Upper lobe of right lung (tissue), 1 donor: ENCODE results near the gene NARF. TPM values are rescaled to one million over a fixed set of nuclear protein-coding genes. Genes with fewer than 3 reads are reported as not detected.

Source experiments
- ATAC-seq: fragments of 200-7000 bp; cut with Tn5 transposase; one replicate; pipeline ENCODE4 v1.9.1; 2020; ENCODE audit warnings: mild to moderate bottlenecking, moderate library complexity
- DNase-seq: peaks from one replicate; pipeline ENCODE4 v3.0.0-alpha.2; 2020
- H3K27ac ChIP-seq: fragments of 200-600 bp; one replicate; pipeline ENCODE4 v1.8.0; 2022
- H3K27me3 ChIP-seq: fragments of 200-600 bp; one replicate; pipeline ENCODE4 v1.8.0; 2022; ENCODE audit warnings: mild to moderate bottlenecking
- H3K36me3 ChIP-seq: fragments of 200-600 bp; one replicate; pipeline ENCODE4 v1.8.0; 2022
- H3K4me1 ChIP-seq: fragments of 200-600 bp; one replicate; pipeline ENCODE4 v1.8.0; 2022
- H3K4me3 ChIP-seq: fragments of 200-600 bp; one replicate; pipeline ENCODE4 v1.8.0; 2022; ENCODE audit warnings: mild to moderate bottlenecking
- H3K9me3 ChIP-seq: fragments of 200-600 bp; one replicate; pipeline ENCODE4 v1.8.0; 2022
- intact Hi-C: fragments of 100-400 bp; cut with DNase I; formaldehyde crosslinking; loops from one replicate; pipeline ENCODE4 v1.11.0; 2022
- total RNA-seq: library from RNA; stranded (reverse); fragmentation: NEBNext Ultra II Directional; extraction: Animal tissue kit (Norgen Biotek cat#: 25700); gene quantifications from one replicate; pipeline ENCODE4 v1.2.1, GENCODE V29; 2021
- TF ChIP-seq, protein P1 (sequence below): fragments of 200-600 bp; IDR thresholded peaks from one replicate; pipeline ENCODE4 v1.8.0; 2022; ENCODE audit warnings: antibody characterized with exemption
- donor health status: DM: no; HTN: yes; CAD: no; lungs with severe emphysema.

The NARF gene
- total RNA-seq, 1 donor from 2014 or later: 54.1 TPM

DNA sequence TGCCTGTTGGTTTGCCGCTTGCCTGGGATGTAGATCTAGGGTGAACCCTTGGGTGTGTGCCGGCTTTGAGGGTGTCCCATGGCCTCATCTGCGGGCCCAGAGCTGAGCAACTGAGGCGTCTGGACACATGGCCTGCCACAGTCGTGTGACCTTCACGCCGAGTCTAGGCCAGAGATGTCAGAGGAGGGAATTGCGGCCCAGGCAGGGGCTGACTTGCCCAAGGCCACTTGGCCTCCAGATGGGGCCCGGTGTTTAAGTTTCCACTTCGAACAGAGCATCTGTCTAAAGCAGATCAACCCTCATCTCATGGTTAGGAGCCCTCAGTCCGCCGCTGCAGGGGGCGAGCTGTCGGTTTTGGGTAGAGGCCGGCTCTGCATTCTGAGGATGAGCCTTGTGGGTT, 33.0 kb downstream of the NARF start:
- no peaks in the 10 kb centered on the region for H3K27me3 ChIP-seq
- intact Hi-C loops: no loop called here
- TF ChIP-seq, protein P1, sequence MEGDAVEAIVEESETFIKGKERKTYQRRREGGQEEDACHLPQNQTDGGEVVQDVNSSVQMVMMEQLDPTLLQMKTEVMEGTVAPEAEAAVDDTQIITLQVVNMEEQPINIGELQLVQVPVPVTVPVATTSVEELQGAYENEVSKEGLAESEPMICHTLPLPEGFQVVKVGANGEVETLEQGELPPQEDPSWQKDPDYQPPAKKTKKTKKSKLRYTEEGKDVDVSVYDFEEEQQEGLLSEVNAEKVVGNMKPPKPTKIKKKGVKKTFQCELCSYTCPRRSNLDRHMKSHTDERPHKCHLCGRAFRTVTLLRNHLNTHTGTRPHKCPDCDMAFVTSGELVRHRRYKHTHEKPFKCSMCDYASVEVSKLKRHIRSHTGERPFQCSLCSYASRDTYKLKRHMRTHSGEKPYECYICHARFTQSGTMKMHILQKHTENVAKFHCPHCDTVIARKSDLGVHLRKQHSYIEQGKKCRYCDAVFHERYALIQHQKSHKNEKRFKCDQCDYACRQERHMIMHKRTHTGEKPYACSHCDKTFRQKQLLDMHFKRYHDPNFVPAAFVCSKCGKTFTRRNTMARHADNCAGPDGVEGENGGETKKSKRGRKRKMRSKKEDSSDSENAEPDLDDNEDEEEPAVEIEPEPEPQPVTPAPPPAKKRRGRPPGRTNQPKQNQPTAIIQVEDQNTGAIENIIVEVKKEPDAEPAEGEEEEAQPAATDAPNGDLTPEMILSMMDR: no peak

DNA sequence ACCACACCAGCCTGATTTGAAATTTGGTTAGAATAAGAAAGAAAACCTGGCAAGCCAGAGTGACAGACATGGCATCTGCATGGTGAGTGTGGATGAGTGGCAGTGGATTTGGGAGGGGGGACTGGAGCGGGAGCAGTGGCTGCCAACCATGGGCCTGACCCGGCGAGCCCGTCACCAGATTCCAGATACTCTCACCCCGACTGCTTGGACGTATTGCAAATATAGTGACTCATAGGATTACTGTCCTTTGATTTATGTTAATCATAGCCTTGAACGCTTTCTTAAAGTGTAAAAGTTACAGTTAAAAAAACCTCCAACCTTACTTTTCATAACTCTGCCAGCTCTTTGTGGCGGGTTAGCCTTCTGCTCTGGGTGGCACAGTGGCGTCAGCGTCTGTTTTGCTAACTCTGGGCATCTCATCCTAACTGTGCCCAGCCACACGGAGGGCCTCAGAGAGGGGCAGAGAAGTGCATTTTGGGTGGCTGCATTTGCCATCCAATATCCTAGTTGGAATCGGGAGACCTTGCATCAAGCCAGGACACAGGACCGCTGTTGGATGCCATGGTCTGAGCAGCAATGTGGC, 34.2 kb downstream of the NARF start:
- Histone ChIP-seq H3K9me3 (no peaks in the 10 kb centered on the region), H3K36me3 (peaks cover 9% of the 10 kb centered on the region), H3K4me3 (no peak overlapping the region), H3K4me1 (peaks cover 6% of the 10 kb centered on the region), H3K27me3 (no peaks in the 10 kb centered on the region), H3K27ac (no peak overlapping the region)
- DNase-seq: no peak
- TF ChIP-seq, protein P1: no peak
- intact Hi-C loops: no loop called here
- no peak for ATAC-seq

More for the DNA sequence above, 33.0 kb downstream of the NARF start:
- DNase-seq: no peak
- H3K4me3 ChIP-seq: no peak overlapping the region
- no peak for ATAC-seq
- H3K9me3 ChIP-seq: no peaks in the 10 kb centered on the region
- no peak overlapping the region for H3K27ac ChIP-seq
- H3K4me1 ChIP-seq: peaks cover 4% of the 10 kb centered on the region
- H3K36me3 ChIP-seq: peaks cover 19% of the 10 kb centered on the region

DNA sequence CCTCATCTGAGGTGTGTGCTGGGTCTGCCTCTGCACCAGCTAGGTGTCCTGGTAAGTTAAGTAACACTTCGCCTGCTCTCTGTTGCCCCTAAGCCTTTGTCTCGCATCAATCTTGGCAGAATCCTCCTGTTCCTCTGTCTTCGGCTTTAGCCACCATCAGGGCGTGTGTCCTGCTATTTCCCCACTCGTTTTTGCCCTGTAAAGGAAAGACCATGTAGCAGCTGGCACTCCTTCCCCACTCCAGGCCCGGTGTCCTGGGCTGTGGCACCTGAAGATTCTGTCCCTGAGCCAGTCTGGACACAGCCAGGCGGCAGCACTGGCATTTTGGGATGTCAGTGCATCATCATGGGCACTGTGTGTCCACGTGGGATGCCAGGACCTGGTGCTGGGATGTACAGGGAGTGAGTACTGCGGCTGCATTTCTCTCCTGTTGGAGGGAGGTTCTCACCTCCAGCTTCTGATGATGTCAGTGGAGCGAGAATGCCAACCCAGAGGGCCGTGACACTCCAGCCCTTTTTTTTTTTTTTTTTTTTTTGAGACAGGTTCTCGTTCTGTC, 34.8 kb downstream of the NARF start:
- H3K4me1 ChIP-seq: peaks cover 9% of the 10 kb centered on the region
- intact Hi-C loops: no loop called here

DNA sequence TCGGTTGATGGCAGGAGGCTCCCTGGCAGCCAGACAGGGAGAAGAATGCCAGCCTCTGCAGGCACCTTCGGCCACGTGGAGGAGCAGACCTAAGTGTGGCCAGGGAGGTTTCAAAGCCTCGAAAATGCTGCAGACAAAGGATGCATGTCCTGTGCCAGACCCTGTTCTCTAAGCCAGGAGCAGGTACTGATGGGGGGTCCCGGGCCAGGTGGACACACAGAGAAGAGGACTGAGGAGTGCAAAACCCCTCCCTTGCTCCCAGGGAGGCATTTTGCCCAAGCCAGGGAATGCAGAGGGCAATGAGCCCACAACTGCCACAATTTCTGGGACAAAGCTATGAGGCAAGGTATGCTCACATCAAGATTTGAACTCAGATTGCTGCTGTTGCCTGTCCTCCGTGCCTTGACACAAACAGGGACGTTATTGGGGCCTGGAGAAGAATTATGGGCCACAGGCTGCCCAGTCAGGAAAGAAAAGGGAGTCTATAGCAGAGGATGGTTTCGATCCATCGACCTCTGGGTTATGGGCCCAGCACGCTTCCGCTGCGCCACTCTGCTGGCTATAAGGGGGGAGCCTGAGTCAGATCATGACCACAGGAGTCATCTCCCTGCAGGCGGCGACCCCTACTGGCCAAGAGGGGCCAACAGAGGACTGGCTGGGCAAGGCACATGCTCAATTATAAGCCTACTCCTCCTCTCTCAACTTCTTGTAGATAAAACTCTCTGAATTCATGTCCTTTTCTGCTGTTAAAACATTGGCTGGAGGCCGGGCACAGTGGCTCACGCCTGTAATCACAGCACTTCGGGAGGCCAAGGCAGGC, 35.9 kb downstream of the NARF start:
- intact Hi-C loops: no loop called here
- Histone ChIP-seq H3K4me3 (no peak overlapping the region), H3K4me1 (peaks cover 11% of the 10 kb centered on the region), H3K27ac (no peak overlapping the region), H3K9me3 (no peaks in the 10 kb centered on the region), H3K27me3 (no peaks in the 10 kb centered on the region), H3K36me3 (no peaks in the 10 kb centered on the region)
- DNase-seq (peak; percentile 91), ATAC-seq (peak; percentile 79)
- TF ChIP-seq, protein P1: peak; percentile 87

More for the DNA sequence above, 34.8 kb downstream of the NARF start:
- ATAC-seq (no peak), DNase-seq (no peak)
- Histone ChIP-seq H3K9me3 (no peaks in the 10 kb centered on the region), H3K27ac (no peak overlapping the region), H3K36me3 (peaks cover 3% of the 10 kb centered on the region), H3K4me3 (no peak overlapping the region), H3K27me3 (no peaks in the 10 kb centered on the region)
- TF ChIP-seq, protein P1: no peak

DNA sequence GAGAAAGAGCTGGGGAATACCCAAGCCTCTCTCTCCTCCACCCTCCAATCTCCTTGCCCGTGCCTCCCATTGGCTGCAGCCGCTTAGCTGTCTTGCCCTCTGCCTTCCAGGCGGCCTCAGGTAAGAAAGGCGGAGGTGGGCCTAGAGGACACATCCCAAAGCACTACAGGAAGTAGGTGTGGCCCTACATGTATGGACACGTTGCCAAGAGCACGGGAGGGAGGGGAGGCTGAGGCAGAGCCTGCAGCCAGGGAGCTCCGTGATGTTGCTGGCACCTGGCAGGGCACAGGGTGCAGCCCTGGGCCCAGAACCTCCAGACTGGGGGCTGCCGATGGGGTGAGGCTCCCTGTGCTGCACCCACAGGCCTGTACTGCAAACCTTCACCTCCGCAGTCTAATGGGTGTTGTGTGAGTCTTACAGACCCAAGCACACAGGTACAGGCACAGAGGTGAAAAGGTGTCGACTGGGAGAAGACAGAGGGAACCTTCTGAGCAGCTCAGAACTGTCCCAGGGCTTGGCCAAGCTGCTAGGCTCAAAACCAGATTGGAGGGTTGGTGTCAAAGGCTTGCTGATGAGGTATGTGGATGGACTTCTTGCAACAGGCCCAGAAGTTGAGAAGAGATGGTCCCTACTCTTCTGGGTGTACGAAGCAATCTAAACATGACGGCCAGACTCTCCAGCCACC, 37.4 kb downstream of the NARF start:
- H3K4me3 ChIP-seq: no peak overlapping the region
- DNase-seq: no peak
- intact Hi-C loops: no loop called here
- ATAC-seq: no peak
- H3K27ac ChIP-seq: peak overlapping the region; percentile 17
- H3K36me3 ChIP-seq: no peaks in the 10 kb centered on the region
- H3K4me1 ChIP-seq: peaks cover 11% of the 10 kb centered on the region
- TF ChIP-seq, protein P1: no peak
- no peaks in the 10 kb centered on the region for H3K9me3 ChIP-seq
- no peaks in the 10 kb centered on the region for H3K27me3 ChIP-seq
